HepG2 (cell line): ENCODE results near the gene JMJD6. TPM values are rescaled to one million over a fixed set of nuclear protein-coding genes. Genes with fewer than 3 reads are reported as not detected.

Experiments
- ATAC-seq: fragments of 200-7000 bp; cut with Tn5 transposase; 3 replicates; pipeline ENCODE4 v1.9.1; 2020; ENCODE audit warnings: mild to moderate bottlenecking, moderate library complexity
- BruUV-seq: library from RNA; stranded (reverse); fragments of 400-500 nt; replicated peaks from 2 replicates; lab custom pipeline; 2021; lab: Mats Ljungman, UMichigan
- CTCF ChIA-PET: fragments of 300-600 bp; formaldehyde crosslinking; extraction: SDS; loops from one replicate; lab custom pipeline; 2021; ENCODE audit warnings: low total read pairs, inconsistent platforms, low intra/inter-chr PET ratio; lab: Yijun Ruan, JAX
- POLR2A ChIA-PET: fragments of 350-600 bp; sonication (Branson Sonifier 250); formaldehyde crosslinking; loops from one replicate; lab custom pipeline; 2020; ENCODE audit warnings: antibody characterized with exemption, inconsistent platforms; lab: Yijun Ruan, JAX
- DNase-seq: peaks from one replicate; pipeline ENCODE4 v3.0.0-alpha.2; 2015; ENCODE audit warnings: low spot score
- FAIRE-seq: peaks from 3 replicates; lab custom pipeline; 2011; peaks lifted over from hg19 to GRCh38; lab: Jason Lieb, UNC
- H2AFZ ChIP-seq: one replicate; pipeline ENCODE4 v1.6.1; 2011; ENCODE audit warnings: low read length, inconsistent platforms
- H3K27ac ChIP-seq: fragments of 300-600 bp; 3 replicates; pipeline ENCODE4 v1.8.0; 2011; ENCODE audit warnings: mixed run types, mild to moderate bottlenecking, mixed read lengths, low read length, inconsistent platforms; ENCODE audit not compliant: insufficient read depth; ENCODE audit errors: extremely low read length
- H3K27me3 ChIP-seq, 2 experiments: fragments of 200-600 bp in 1 of 2; 2 replicates in 1 of 2; 3 replicates in 1 of 2; pipeline versions ENCODE4 v1.6.0 to v1.8.0; 2011; ENCODE audit warnings: low read length in 2 of 2, mild to moderate bottlenecking in 2 of 2, moderate library complexity in 2 of 2, inconsistent platforms in 1 of 2; ENCODE audit not compliant: insufficient read depth in 2 of 2, control insufficient read depth in 1 of 2
- H3K36me3 ChIP-seq, 2 experiments: fragments of 200-600 bp in 1 of 2; replicated peaks in 1 of 2; 2 replicates in 1 of 2; 3 replicates in 1 of 2; pipeline versions ENCODE4 v1.5.1 to v1.8.0; 2011; ENCODE audit warnings: low read length in 2 of 2, inconsistent platforms in 1 of 2; ENCODE audit not compliant: insufficient read depth in 2 of 2, control insufficient read depth in 1 of 2
- H3K4me1 ChIP-seq: 2 replicates; pipeline ENCODE4 v1.5.1; 2012; ENCODE audit warnings: low read length, inconsistent platforms; ENCODE audit not compliant: insufficient read depth
- H3K4me2 ChIP-seq: 2 replicates; pipeline ENCODE4 v1.6.0; 2011; ENCODE audit warnings: low read depth, low read length, inconsistent platforms
- H3K4me3 ChIP-seq, 3 experiments: fragments of 200-600 bp in 1 of 3; sonication (generic), shearing (Covaris generic) in 1 of 3; replicated peaks in 1 of 3; 2 replicates each; pipeline ENCODE4 v1.5.1; 2011 to 2016; ENCODE audit warnings: low read length in 3 of 3, inconsistent platforms in 2 of 3, low read depth in 2 of 3, mild to moderate bottlenecking in 2 of 3, control low read depth in 1 of 3, mixed read lengths in 1 of 3; ENCODE audit not compliant: insufficient read depth in 1 of 3
- H3K79me2 ChIP-seq: one replicate; pipeline ENCODE4 v1.6.1; 2011; ENCODE audit warnings: low read length, inconsistent platforms; ENCODE audit not compliant: insufficient read depth
- H3K9ac ChIP-seq: 2 replicates; pipeline ENCODE4 v1.6.0; 2011; ENCODE audit warnings: mild to moderate bottlenecking, low read depth, low read length, inconsistent platforms; ENCODE audit not compliant: insufficient read depth
- H3K9me3 ChIP-seq: 2 replicates; pipeline ENCODE4 v1.5.1; 2012; ENCODE audit warnings: mild to moderate bottlenecking, low read length
- H4K20me1 ChIP-seq: 2 replicates; pipeline ENCODE4 v1.6.0; 2011; ENCODE audit warnings: inconsistent platforms, mild to moderate bottlenecking, low read length, moderate library complexity; ENCODE audit not compliant: insufficient read depth
- ATF1 ChIP-seq: IDR thresholded peaks from 2 replicates; pipeline ENCODE4 v1.6.1; 2016; ENCODE audit warnings: mild to moderate bottlenecking, control low read depth
- MXI1 ChIP-seq: IDR thresholded peaks from 3 replicates; pipeline ENCODE4 v1.6.1; 2012; ENCODE audit warnings: low read depth, low read length, inconsistent platforms, borderline replicate concordance
- NFIB ChIP-seq: sonication (generic); formaldehyde crosslinking; IDR thresholded peaks from 2 replicates; pipeline ENCODE4 v1.9.0; 2021; ENCODE audit warnings: missing genetic modification reagents, mild to moderate bottlenecking, borderline replicate concordance
- TCF7 ChIP-seq: sonication (generic); IDR thresholded peaks from 2 replicates; pipeline ENCODE4 v1.6.1; 2016; ENCODE audit warnings: antibody characterized with exemption, low read depth
- ZKSCAN5 ChIP-seq: sonication (generic); formaldehyde crosslinking; IDR thresholded peaks from 2 replicates; pipeline ENCODE4 v1.5.1; 2020; ENCODE audit warnings: mild to moderate bottlenecking, missing genetic modification reagents
- ZNF12 ChIP-seq: sonication (generic); formaldehyde crosslinking; IDR thresholded peaks from 2 replicates; pipeline ENCODE4 v1.5.0; 2020; ENCODE audit warnings: missing genetic modification reagents
- ZNF136 ChIP-seq: sonication (generic); formaldehyde crosslinking; IDR thresholded peaks from 2 replicates; pipeline ENCODE4 v1.8.1; 2022; ENCODE audit warnings: low read depth, mild to moderate bottlenecking, moderate library complexity, missing genetic modification reagents
- ZNF496 ChIP-seq: sonication (generic); formaldehyde crosslinking; IDR thresholded peaks from 2 replicates; pipeline ENCODE4 v1.8.1; 2023; ENCODE audit warnings: mild to moderate bottlenecking, moderate library complexity, missing genetic modification reagents; ENCODE audit not compliant: insufficient replicate concordance
- ZNF550 ChIP-seq: sonication (generic); formaldehyde crosslinking; IDR thresholded peaks from 2 replicates; pipeline ENCODE4 v1.4.0; 2020; ENCODE audit warnings: mild to moderate bottlenecking, missing genetic modification reagents, borderline replicate concordance
- WGBS: methylation state at CpG from one replicate; pipeline ENCODE4 v1.1.6; 2017; ENCODE audit warnings: low lambda C conversion rate; 5-methylcytosine and 5-hydroxymethylcytosine counted together
- in situ Hi-C: cut with HindIII; loops from 2 replicates; pipeline ENCODE4 v1.10.0; 2017; ENCODE audit warnings: low pct_unique_long_range_greater_than_20kb; ENCODE audit not compliant: extremely low pct_ligation_motif_present
- intact Hi-C: fragments of 100-400 bp; cut with micrococcal nuclease; formaldehyde crosslinking; loops from one replicate; pipeline ENCODE4 v1.10.0; 2022; ENCODE audit not compliant: unreplicated experiment
- polyA plus RNA-seq, 8 experiments: library from polyadenylated mRNA; depleted of rRNA in 3 of 8; stranded (reverse) in 7 of 8; unstranded in 1 of 8; fragments of >200 nt; fragmentation: Illumina TruSeq in 4 of 8; extraction: Trizol in 4 of 8; gene quantifications; 2 replicates each; pipeline versions ENCODE4 v1.2.1 to v1.2.3, GENCODE V29; 2011 to 2016; ENCODE audit warnings: low read depth in 4 of 8, missing spikeins in 1 of 8, mixed read lengths in 1 of 8; ENCODE audit not compliant: insufficient read depth in 1 of 8
- total RNA-seq, 5 experiments: library from RNA; depleted of rRNA; stranded (reverse); fragments of >200 nt; fragmentation: Illumina TruSeq; extraction: Trizol; gene quantifications; 2 replicates each; pipeline ENCODE4 v1.2.3, GENCODE V29; 2016; ENCODE audit warnings: low read depth in 1 of 5
- TF ChIP-seq, protein P1 (sequence below): sonication (generic); formaldehyde crosslinking; IDR thresholded peaks from 2 replicates; pipeline ENCODE4 v1.4.0; 2020; ENCODE audit warnings: missing genetic modification reagents, borderline replicate concordance
- TF ChIP-seq, protein P2 (sequence below): sonication (generic); formaldehyde crosslinking; IDR thresholded peaks from 2 replicates; pipeline ENCODE4 v1.8.1; 2023; ENCODE audit warnings: missing genetic modification reagents, inconsistent platforms, borderline replicate concordance
- TF ChIP-seq, protein P3 (sequence below): sonication (generic); formaldehyde crosslinking; IDR thresholded peaks from 2 replicates; pipeline ENCODE4 v1.5.0; 2020; ENCODE audit warnings: missing genetic modification reagents
- TF ChIP-seq, protein P4 (sequence below): sonication (generic); formaldehyde crosslinking; IDR thresholded peaks from 2 replicates; pipeline ENCODE4 v1.4.0; 2020; ENCODE audit warnings: mild to moderate bottlenecking, low read depth, missing genetic modification reagents

JMJD6 gene
- total and polyA plus RNA-seq, 2 of the 13 experiments (the other 11 are each of a cell fraction or from before 2014, with no cell fraction given) = 33.6 to 41.0 TPM

DNA sequence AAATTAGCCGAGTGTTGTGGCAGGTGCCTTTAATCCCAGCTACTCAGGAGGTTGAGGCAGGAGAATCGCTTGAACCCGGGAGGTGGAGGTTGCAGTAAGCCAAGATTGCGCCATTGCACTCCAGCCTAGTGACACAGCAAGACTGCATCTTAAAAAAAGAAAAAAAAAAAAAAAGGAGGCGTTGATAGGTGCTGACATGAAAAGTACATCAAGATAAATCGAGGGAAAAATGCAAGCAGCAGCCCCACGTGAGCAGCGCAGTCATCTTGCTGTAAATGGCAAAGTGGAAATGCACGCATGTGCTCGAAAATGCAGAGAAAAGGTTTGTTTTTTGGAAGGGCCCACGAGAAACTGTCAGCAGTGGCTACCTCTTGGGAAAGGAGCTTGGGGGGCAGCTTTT, 36.5 kb downstream of the JMJD6 start:
- in situ Hi-C loops = no loop called here
- POLR2A ChIA-PET = interaction anchor here (1.3 to 2.0 kb wide), 2 partner anchors 11 kb away, joined by 4 to 10 read pairs; no protein-coding TSS in a partner anchor
- Histone ChIP-seq H3K9ac (no peak overlapping the region), H3K27me3 (no peaks in the 10 kb centered on the region), H3K27ac (no peak overlapping the region), H3K36me3 (peaks cover 0 to 2% of the 10 kb centered on the region in 2 experiments; a peak in 1 of 5 replicates), H3K79me2 (no peaks in the 10 kb centered on the region), H3K4me2 (no peak overlapping the region), H3K4me3 (no peak overlapping the region), H3K9me3 (no peaks in the 10 kb centered on the region), H3K4me1 (peaks cover 80% of the 10 kb centered on the region), H4K20me1 (no peaks in the 10 kb centered on the region), H2AFZ (no peak overlapping the region)
- FAIRE-seq (no peak), DNase-seq (no peak), ATAC-seq (no peak)
- WGBS = 90% methylated on average over 11 of the region's 11 CpGs
- no TSS peak for BruUV-seq
- intact Hi-C loops = no loop called here
- CTCF ChIA-PET = no interaction called here
- TF ChIP-seq, protein P1, sequence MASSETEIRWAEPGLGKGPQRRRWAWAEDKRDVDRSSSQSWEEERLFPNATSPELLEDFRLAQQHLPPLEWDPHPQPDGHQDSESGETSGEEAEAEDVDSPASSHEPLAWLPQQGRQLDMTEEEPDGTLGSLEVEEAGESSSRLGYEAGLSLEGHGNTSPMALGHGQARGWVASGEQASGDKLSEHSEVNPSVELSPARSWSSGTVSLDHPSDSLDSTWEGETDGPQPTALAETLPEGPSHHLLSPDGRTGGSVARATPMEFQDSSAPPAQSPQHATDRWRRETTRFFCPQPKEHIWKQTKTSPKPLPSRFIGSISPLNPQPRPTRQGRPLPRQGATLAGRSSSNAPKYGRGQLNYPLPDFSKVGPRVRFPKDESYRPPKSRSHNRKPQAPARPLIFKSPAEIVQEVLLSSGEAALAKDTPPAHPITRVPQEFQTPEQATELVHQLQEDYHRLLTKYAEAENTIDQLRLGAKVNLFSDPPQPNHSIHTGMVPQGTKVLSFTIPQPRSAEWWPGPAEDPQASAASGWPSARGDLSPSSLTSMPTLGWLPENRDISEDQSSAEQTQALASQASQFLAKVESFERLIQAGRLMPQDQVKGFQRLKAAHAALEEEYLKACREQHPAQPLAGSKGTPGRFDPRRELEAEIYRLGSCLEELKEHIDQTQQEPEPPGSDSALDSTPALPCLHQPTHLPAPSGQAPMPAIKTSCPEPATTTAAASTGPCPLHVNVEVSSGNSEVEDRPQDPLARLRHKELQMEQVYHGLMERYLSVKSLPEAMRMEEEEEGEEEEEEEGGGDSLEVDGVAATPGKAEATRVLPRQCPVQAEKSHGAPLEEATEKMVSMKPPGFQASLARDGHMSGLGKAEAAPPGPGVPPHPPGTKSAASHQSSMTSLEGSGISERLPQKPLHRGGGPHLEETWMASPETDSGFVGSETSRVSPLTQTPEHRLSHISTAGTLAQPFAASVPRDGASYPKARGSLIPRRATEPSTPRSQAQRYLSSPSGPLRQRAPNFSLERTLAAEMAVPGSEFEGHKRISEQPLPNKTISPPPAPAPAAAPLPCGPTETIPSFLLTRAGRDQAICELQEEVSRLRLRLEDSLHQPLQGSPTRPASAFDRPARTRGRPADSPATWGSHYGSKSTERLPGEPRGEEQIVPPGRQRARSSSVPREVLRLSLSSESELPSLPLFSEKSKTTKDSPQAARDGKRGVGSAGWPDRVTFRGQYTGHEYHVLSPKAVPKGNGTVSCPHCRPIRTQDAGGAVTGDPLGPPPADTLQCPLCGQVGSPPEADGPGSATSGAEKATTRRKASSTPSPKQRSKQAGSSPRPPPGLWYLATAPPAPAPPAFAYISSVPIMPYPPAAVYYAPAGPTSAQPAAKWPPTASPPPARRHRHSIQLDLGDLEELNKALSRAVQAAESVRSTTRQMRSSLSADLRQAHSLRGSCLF = no peak
- no peak for TF ChIP-seq MXI1
- TF ChIP-seq ZNF496 (CRISPR knock-in tag) = no peak
- no peak for TF ChIP-seq ATF1 (CRISPR knock-in tag)
- no peak for TF ChIP-seq TCF7
- TF ChIP-seq, protein P2, sequence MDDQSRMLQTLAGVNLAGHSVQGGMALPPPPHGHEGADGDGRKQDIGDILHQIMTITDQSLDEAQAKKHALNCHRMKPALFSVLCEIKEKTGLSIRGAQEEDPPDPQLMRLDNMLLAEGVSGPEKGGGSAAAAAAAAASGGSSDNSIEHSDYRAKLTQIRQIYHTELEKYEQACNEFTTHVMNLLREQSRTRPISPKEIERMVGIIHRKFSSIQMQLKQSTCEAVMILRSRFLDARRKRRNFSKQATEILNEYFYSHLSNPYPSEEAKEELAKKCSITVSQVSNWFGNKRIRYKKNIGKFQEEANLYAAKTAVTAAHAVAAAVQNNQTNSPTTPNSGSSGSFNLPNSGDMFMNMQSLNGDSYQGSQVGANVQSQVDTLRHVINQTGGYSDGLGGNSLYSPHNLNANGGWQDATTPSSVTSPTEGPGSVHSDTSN (CRISPR knock-in tag) = no peak
- no peak for TF ChIP-seq ZNF550 (CRISPR knock-in tag)
- no peak for TF ChIP-seq ZKSCAN5 (CRISPR knock-in tag)
- TF ChIP-seq, protein P3, sequence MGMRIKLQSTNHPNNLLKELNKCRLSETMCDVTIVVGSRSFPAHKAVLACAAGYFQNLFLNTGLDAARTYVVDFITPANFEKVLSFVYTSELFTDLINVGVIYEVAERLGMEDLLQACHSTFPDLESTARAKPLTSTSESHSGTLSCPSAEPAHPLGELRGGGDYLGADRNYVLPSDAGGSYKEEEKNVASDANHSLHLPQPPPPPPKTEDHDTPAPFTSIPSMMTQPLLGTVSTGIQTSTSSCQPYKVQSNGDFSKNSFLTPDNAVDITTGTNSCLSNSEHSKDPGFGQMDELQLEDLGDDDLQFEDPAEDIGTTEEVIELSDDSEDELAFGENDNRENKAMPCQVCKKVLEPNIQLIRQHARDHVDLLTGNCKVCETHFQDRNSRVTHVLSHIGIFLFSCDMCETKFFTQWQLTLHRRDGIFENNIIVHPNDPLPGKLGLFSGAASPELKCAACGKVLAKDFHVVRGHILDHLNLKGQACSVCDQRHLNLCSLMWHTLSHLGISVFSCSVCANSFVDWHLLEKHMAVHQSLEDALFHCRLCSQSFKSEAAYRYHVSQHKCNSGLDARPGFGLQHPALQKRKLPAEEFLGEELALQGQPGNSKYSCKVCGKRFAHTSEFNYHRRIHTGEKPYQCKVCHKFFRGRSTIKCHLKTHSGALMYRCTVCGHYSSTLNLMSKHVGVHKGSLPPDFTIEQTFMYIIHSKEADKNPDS (CRISPR knock-in tag) = no peak
- no peak for TF ChIP-seq ZNF136
- no peak for TF ChIP-seq ZNF12
- no peak for TF ChIP-seq NFIB (CRISPR knock-in tag)
- TF ChIP-seq, protein P4, sequence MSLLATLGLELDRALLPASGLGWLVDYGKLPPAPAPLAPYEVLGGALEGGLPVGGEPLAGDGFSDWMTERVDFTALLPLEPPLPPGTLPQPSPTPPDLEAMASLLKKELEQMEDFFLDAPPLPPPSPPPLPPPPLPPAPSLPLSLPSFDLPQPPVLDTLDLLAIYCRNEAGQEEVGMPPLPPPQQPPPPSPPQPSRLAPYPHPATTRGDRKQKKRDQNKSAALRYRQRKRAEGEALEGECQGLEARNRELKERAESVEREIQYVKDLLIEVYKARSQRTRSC = no peak
